Activated CD8-positive, alpha-beta T cell treated with anti-CD3 and anti-CD28 coated beads, Interleukin-2, amount 10 ng/mL, durations not matched to agents 7 days and 5 days (primary cell): ENCODE results near the gene MCF2L. TPM values are rescaled to one million over a fixed set of nuclear protein-coding genes. Genes with fewer than 3 reads are reported as not detected.
A peak's percentile ranks its signal among the peaks of the same experiment; 100 is the strongest.

Source experiments
- ATAC-seq: fragments of 150-1000 bp; cut with Tn5 transposase; one replicate; pipeline ENCODE4 v1.10.0; 2021; ENCODE audit warnings: moderate library complexity
- CTCF ChIA-PET: fragments of 350-600 bp; sonication (Branson Sonifier 250); formaldehyde crosslinking; loops from one replicate; lab custom pipeline; 2021; ENCODE audit warnings: antibody characterized with exemption; lab: Charles Lee
- POLR2A ChIA-PET: fragments of 350-600 bp; sonication (Branson Sonifier 250); formaldehyde crosslinking; loops from one replicate; lab custom pipeline; 2021; ENCODE audit warnings: antibody characterized with exemption; lab: Charles Lee
- DNase-seq: peaks from one replicate; pipeline ENCODE4 v3.0.0-alpha.2; 2020
- H3K27ac Mint-ChIP-seq: one replicate; pipeline ENCODE4 v1.8.0; 2021; ENCODE audit warnings: mild to moderate bottlenecking, mixed read lengths
- H3K27me3 Mint-ChIP-seq: one replicate; pipeline ENCODE4 v1.8.0; 2021; ENCODE audit warnings: low read depth, mixed read lengths
- H3K36me3 Mint-ChIP-seq: one replicate; pipeline ENCODE4 v1.8.0; 2021; ENCODE audit warnings: low read depth, mixed read lengths
- H3K4me1 Mint-ChIP-seq: one replicate; pipeline ENCODE4 v1.8.0; 2021; ENCODE audit warnings: low read depth, mixed read lengths
- H3K4me3 Mint-ChIP-seq: one replicate; pipeline ENCODE4 v1.8.0; 2021; ENCODE audit warnings: mild to moderate bottlenecking, mixed read lengths
- H3K9me3 Mint-ChIP-seq: one replicate; pipeline ENCODE4 v1.8.0; 2022; ENCODE audit warnings: mixed read lengths; ENCODE audit not compliant: insufficient read depth
- total RNA-seq, 2 experiments: library from RNA; stranded (reverse); gene quantifications; one replicate each; pipeline ENCODE4 v1.2.3, GENCODE V29; 2021

MCF2L gene
- total RNA-seq, 2 experiments from 2014 or later = 0.76 to 1.0 TPM

DNA sequence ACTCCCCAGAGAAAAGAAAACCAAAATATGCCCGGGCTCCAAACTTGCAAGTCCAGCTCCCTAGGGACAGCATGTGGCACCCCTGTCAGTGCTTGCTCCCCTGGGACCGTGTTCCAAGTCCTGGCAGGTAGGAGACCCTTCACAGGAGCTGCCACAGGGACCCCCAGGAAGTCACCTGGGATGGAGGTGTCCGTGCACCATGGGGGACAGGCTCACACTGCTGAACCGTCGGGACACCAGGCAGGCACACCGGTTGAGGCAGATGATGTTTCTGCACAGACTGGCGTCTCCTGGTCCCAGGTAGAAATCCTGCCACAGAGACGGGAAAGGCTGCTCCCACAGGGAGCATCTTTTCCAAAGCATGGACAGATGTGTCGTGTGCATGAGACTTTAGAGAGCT lies 177.7 kb downstream of the MCF2L start:
- H3K4me1 Mint-ChIP-seq = peaks cover 3% of the 10 kb centered on the region
- ChIA-PET CTCF (no interaction called here), POLR2A (interaction anchor here (0.7 kb wide), 1 partner anchor 163 kb away, joined by 3 read pairs; no protein-coding TSS in a partner anchor)
- peaks cover 3% of the 10 kb centered on the region for H3K27me3 Mint-ChIP-seq
- H3K9me3 Mint-ChIP-seq = no peaks in the 10 kb centered on the region
- no peak overlapping the region for H3K4me3 Mint-ChIP-seq
- ATAC-seq (no peak), DNase-seq (no peak)
- no peak overlapping the region for H3K27ac Mint-ChIP-seq
- H3K36me3 Mint-ChIP-seq = no peaks in the 10 kb centered on the region

DNA sequence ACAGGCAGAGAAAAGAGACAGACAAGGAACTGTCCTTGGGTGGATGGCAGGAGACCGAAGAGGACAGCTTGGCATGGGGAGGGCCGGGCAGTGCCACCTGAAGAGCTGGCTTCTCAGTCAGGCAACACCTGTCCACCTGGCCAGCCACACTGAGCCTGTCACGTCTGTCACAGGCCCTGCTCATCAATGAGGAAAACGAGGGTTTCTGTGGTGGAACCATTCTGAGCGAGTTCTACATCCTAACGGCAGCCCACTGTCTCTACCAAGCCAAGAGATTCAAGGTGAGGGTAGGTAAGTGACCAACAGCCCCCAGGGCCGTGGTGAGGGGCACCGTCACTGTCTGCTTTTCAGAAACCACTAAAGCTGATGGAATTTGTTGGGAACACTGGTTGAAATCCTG lies 178.2 kb downstream of the MCF2L start:
- CTCF ChIA-PET = no interaction called here
- Mint-ChIP-seq H3K27ac (no peak overlapping the region), H3K36me3 (no peaks in the 10 kb centered on the region), H3K9me3 (no peaks in the 10 kb centered on the region), H3K4me3 (no peak overlapping the region), H3K27me3 (peaks cover 6% of the 10 kb centered on the region), H3K4me1 (peaks cover 6% of the 10 kb centered on the region)
- DNase-seq (no peak), ATAC-seq (no peak)
- POLR2A ChIA-PET = no interaction called here

DNA sequence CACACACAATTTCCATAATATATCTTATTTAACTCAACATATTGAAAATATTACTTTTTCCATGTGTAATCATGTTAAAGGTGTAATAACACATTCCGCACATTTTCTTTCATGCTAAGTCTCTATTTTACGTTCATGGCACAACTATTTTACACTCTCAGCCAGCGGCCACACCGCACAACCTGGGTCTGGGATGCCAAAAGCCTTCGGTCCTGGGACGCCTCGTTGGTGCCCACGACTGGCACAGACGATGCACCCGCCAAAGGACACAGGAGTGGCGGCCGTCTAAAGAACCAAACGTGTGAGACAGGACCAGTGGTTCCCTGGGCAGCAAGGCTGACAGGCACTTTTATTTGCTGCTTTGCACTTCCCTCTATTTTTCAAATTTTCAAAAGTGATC lies 179.4 kb downstream of the MCF2L start:
- no peak for ATAC-seq

DNA sequence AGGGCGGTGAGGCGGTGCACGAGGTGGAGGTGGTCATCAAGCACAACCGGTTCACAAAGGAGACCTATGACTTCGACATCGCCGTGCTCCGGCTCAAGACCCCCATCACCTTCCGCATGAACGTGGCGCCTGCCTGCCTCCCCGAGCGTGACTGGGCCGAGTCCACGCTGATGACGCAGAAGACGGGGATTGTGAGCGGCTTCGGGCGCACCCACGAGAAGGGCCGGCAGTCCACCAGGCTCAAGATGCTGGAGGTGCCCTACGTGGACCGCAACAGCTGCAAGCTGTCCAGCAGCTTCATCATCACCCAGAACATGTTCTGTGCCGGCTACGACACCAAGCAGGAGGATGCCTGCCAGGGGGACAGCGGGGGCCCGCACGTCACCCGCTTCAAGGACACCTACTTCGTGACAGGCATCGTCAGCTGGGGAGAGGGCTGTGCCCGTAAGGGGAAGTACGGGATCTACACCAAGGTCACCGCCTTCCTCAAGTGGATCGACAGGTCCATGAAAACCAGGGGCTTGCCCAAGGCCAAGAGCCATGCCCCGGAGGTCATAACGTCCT lies 180.0 kb downstream of the MCF2L start:
- Mint-ChIP-seq H3K27me3 (peaks cover 16% of the 10 kb centered on the region), H3K9me3 (no peaks in the 10 kb centered on the region), H3K4me1 (peaks cover 20% of the 10 kb centered on the region), H3K36me3 (peaks cover 4% of the 10 kb centered on the region), H3K27ac (peak overlapping the region; percentile 34), H3K4me3 (no peak overlapping the region)
- DNase-seq = no peak
- CTCF ChIA-PET = no interaction called here
- POLR2A ChIA-PET = no interaction called here
- no peak for ATAC-seq

More for the DNA sequence above, 179.4 kb downstream of the MCF2L start:
- peaks cover 14% of the 10 kb centered on the region for H3K27me3 Mint-ChIP-seq
- no peak for DNase-seq
- ChIA-PET CTCF (no interaction called here), POLR2A (no interaction called here)
- no peaks in the 10 kb centered on the region for H3K9me3 Mint-ChIP-seq
- H3K4me1 Mint-ChIP-seq = peaks cover 16% of the 10 kb centered on the region
- H3K27ac Mint-ChIP-seq = no peak overlapping the region
- H3K36me3 Mint-ChIP-seq = peaks cover 4% of the 10 kb centered on the region
- no peak overlapping the region for H3K4me3 Mint-ChIP-seq

Other genes starting within 250 kb of the MCF2L start
- not detected for gene F7, start 136.6 kb downstream of the MCF2L start, total RNA-seq
- gene F10, start 153.6 kb downstream of the MCF2L start, total RNA-seq = not detected
- not detected for gene PROZ, start 189.4 kb downstream of the MCF2L start, total RNA-seq
- 10 to 100 TPM; 49.3 to 52.4 TPM for gene PCID2, start 239.5 kb downstream of the MCF2L start, total RNA-seq
- 10 to 100 TPM; 65.9 to 70.5 TPM for gene CUL4A, start 240.4 kb downstream of the MCF2L start, total RNA-seq